ENCODE measurements around the gene DYNC1I2.

- TF ChIP-seq SP1 (IDR thresholded peaks at IDR 0.05) (no peak), TARDBP (IDR thresholded peaks at IDR 0.05) (no peak), FOXM1 (IDR thresholded peaks at IDR 0.05; ENCODE audit: borderline replicate concordance) (no peak), SUZ12 (IDR thresholded peaks at IDR 0.05) (no peak), ZNF384 (IDR thresholded peaks at IDR 0.05) (no peak), BHLHE40 (IDR thresholded peaks at IDR 0.05; ENCODE audit: borderline replicate concordance) (no peak), ELF4 (IDR thresholded peaks at IDR 0.05) (no peak), FOXK2 (IDR thresholded peaks at IDR 0.05) (no peak), CTBP1 (IDR thresholded peaks at IDR 0.05; ENCODE audit: borderline replicate concordance) (no peak), FOXA1 (IDR thresholded peaks at IDR 0.05) (no peak), ARNT (IDR thresholded peaks at IDR 0.05) (no peak)
- TF ChIP-seq, protein P1, sequence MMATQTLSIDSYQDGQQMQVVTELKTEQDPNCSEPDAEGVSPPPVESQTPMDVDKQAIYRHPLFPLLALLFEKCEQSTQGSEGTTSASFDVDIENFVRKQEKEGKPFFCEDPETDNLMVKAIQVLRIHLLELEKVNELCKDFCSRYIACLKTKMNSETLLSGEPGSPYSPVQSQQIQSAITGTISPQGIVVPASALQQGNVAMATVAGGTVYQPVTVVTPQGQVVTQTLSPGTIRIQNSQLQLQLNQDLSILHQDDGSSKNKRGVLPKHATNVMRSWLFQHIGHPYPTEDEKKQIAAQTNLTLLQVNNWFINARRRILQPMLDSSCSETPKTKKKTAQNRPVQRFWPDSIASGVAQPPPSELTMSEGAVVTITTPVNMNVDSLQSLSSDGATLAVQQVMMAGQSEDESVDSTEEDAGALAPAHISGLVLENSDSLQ (IDR thresholded peaks at IDR 0.05) = no peak
Observed at GRCh38 chr2:171670655-171671054, 16.6 kb upstream of the DYNC1I2 start.

All from HEK293T (cell line).